Measurements from ENCODE around the gene ELN.

GRCh38 chr7:74092964-74093471, 65.0 kb downstream of the ELN start:
- TF ChIP-seq CTCF (conservative IDR thresholded peaks at IDR 0.05 in 1 of 2, IDR thresholded peaks at IDR 0.05 in 1 of 2; ENCODE audit: low read depth in 1 of 2, low read length in 2 of 2) (no peak), EZH2 (IDR thresholded peaks at IDR 0.05; ENCODE audit: low read length, missing control alignments) (no peak)

All from fibroblast of lung (primary cell).